Measurements from ENCODE around the gene E4F1. TPM values are rescaled to one million over a fixed set of nuclear protein-coding genes. Genes with fewer than 3 reads are reported as not detected.
A peak's percentile ranks its signal among the peaks of the same experiment; 100 is the strongest.

E4F1 gene
- total and polyA plus RNA-seq, 9 of the 15 experiments (the other 6 are each of a cell fraction or from before 2014, with no cell fraction given), result 0.48 to 94.9 (median 20.4) TPM

GRCh38 chr16:2190002-2190658 is 33.3 kb upstream of the E4F1 start:
- in situ Hi-C loops (cut with MboI) (no loop called here), intact Hi-C loops (cut with micrococcal nuclease) (no loop called here)
- WGBS (ENCODE audit: insufficient coverage, low coverage, missing lambda C conversion rate), result 84% methylated on average over 21 of the region's 24 CpGs
- CTCF ChIA-PET (ENCODE audit: low intra/inter-chr PET ratio), result no interaction called here
- no peak overlapping the region for H3K4me3 ChIP-seq
- H3K79me2 ChIP-seq (ENCODE audit: control insufficient read depth, insufficient read depth, low read length), result no peaks in the 10 kb centered on the region
- H3K4me2 ChIP-seq (ENCODE audit: insufficient read depth, low read length), result no peak overlapping the region
- ATAC-seq (no peak), FAIRE-seq (no peak), DNase-seq (ENCODE audit: extremely low read depth in 1 of 4, low spot score in 3 of 4) (no peak)
- H3K9me3 ChIP-seq (replicated peaks; ENCODE audit: control insufficient read depth, insufficient read depth, low read depth, low read length), result no peaks in the 10 kb centered on the region
- TF ChIP-seq JUND (IDR thresholded peaks at IDR 0.05; ENCODE audit: borderline replicate concordance, low read depth, low read length) (no peak), JUND (tag; IDR thresholded peaks at IDR 0.05; ENCODE audit: borderline replicate concordance, low read depth, low read length) (no peak), CREM (IDR thresholded peaks at IDR 0.05; ENCODE audit: low read depth) (no peak), RFX5 (IDR thresholded peaks at IDR 0.05; ENCODE audit: low read depth, low read length) (no peak), ZNF398 (CRISPR knock-in tag; IDR thresholded peaks at IDR 0.05) (no peak), BDP1 (IDR thresholded peaks at IDR 0.05; ENCODE audit: insufficient read depth, insufficient read length) (no peak), ELK1 (CRISPR knock-in tag; IDR thresholded peaks at IDR 0.05) (no peak), DLX4 (CRISPR knock-in tag; IDR thresholded peaks at IDR 0.05) (no peak), CTCFL (IDR thresholded peaks at IDR 0.05; ENCODE audit: borderline replicate concordance, insufficient read depth, low read depth, low read length, poor library complexity, severe bottlenecking) (no peak), KHSRP (IDR thresholded peaks at IDR 0.05) (no peak)
- TF ChIP-seq, protein P1, sequence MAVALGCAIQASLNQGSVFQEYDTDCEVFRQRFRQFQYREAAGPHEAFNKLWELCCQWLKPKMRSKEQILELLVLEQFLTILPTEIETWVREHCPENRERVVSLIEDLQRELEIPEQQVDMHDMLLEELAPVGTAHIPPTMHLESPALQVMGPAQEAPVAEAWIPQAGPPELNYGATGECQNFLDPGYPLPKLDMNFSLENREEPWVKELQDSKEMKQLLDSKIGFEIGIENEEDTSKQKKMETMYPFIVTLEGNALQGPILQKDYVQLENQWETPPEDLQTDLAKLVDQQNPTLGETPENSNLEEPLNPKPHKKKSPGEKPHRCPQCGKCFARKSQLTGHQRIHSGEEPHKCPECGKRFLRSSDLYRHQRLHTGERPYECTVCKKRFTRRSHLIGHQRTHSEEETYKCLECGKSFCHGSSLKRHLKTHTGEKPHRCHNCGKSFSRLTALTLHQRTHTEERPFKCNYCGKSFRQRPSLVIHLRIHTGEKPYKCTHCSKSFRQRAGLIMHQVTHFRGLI (CRISPR knock-in tag; IDR thresholded peaks at IDR 0.05), result no peak
- TF ChIP-seq, protein P2, sequence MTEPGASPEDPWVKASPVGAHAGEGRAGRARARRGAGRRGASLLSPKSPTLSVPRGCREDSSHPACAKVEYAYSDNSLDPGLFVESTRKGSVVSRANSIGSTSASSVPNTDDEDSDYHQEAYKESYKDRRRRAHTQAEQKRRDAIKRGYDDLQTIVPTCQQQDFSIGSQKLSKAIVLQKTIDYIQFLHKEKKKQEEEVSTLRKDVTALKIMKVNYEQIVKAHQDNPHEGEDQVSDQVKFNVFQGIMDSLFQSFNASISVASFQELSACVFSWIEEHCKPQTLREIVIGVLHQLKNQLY (CRISPR knock-in tag; conservative IDR thresholded peaks at IDR 0.05), result no peak
- 0 out of 2 replicates have a peak, but pooled peaks cover 6% of the 10 kb centered on the region for H4K20me1 ChIP-seq (replicated peaks; ENCODE audit: control insufficient read depth, insufficient read depth, low read length)
- H3K9ac ChIP-seq (ENCODE audit: insufficient read depth in 1 of 2, low read depth in 2 of 2, low read length in 2 of 2), result peak overlapping the region in 1 of 2 experiments; percentile 58; a peak in 2 of 4 replicates
- no peaks in the 10 kb centered on the region for H3K27me3 ChIP-seq (ENCODE audit: control insufficient read depth in 2 of 2, insufficient read depth in 2 of 2, low read length in 2 of 2)
- H2AFZ ChIP-seq (ENCODE audit: low read depth, low read length), result no peak overlapping the region
- POLR2A ChIA-PET, result interaction anchor here (1.1 to 3.4 kb wide), 3 partner anchors 10 to 39 kb away, joined by 3 to 11 read pairs (median 5); partner anchors contain the start of gene TRAF7
- H3K36me3 ChIP-seq (ENCODE audit: control insufficient read depth, insufficient read depth, low read length), result no peaks in the 10 kb centered on the region
- no peak overlapping the region for H3K27ac ChIP-seq (ENCODE audit: extremely low read depth, low read depth, low read length)
- BruUV-seq (replicated peaks), result no TSS peak
- no peaks in the 10 kb centered on the region for H3K9me1 ChIP-seq (ENCODE audit: control insufficient read depth, insufficient read depth, low read length)
- peaks cover 2 to 67% of the 10 kb centered on the region in 2 experiments; a peak in 3 of 5 replicates for H3K4me1 ChIP-seq (replicated peaks in 1 of 2; ENCODE audit: control insufficient read depth in 2 of 2, insufficient read depth in 2 of 2, low read length in 2 of 2)

Data from K562 (cell line).